Left cardiac atrium (tissue), 4 donors: ENCODE data around the gene RNU5D-1. TPM values are rescaled to one million over a fixed set of nuclear protein-coding genes. Genes with fewer than 3 reads are reported as not detected.
"Not testable (repeated sequence)": the region's sequence is repeated elsewhere in the genome, so short reads cannot be mapped to it uniquely, and the experiment has no call there.

Experiments
- ATAC-seq, 2 donors: fragments of 200-7000 bp; cut with Tn5 transposase; one replicate each; pipeline ENCODE4 v1.9.1; 2020; ENCODE audit warnings: mild to moderate bottlenecking in 2 of 2, moderate library complexity in 2 of 2
- DNase-seq: peaks from one replicate; pipeline ENCODE4 v3.0.0-alpha.2; 2020
- intact Hi-C, 2 donors: fragments of 100-400 bp; cut with DNase I; formaldehyde crosslinking; loops; one replicate each; pipeline versions ENCODE4 v1.14.1 to v1.15.1; 2022 to 2023
- long read RNA-seq: library from polyadenylated mRNA; unstranded; transcript quantifications from one replicate; pipeline ENCODE4 v2.0.0, GENCODE V29; 2021
- total RNA-seq, 2 donors: library from RNA; stranded (reverse); fragmentation: NEBNext Ultra II Directional; extraction: Animal tissue kit (Norgen Biotek cat#: 25700); gene quantifications; one replicate each; pipeline ENCODE4 v1.2.1, GENCODE V29; 2021
- donor health status: DM: no; HTN: yes; CAD: no.
- donor health status: DM: no; HTN: yes; CAD: no; lungs with severe emphysema.
- donor health status: DM: yes; HTN: yes; CAD: no.
- donor health status: Dilated cardiomyopathy.

RNU5D-1 gene
- not detected for total RNA-seq
- long read RNA-seq = 0 reads

DNA sequence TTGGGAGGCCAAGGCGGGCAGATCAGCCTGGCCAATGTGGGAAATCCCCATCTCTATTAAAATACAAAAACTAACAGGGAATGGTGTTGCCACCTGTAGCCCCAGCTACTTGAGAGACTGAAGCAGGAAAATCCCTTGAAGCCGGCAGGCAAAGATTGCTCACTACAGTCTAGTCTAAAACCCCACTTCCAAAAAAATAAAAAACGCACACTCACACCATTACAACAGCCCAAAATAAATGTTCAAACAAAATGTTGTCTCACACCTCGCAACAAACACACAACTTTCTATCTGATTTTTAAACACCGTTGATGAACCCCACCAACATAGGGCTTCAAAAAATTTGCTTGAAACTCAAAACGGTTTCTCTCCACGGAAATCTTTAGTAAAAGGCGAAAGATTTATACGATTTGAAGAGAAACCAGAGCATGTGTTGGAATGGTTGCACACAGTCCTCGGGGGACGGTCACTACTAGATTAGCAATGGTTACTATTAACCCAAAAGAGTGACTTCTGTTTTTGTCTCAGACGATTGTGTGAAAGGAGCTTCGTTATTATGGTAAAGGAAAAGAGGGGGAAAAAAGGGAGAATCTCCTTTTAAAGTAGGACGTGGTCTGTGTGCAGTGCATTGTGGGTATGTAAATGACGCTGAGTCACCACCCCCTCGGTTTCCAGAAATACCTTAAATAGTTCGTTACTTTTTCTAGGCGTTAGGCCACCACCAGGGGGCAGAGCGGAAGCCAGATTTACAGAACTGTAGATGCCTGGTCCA is at the start of gene RNU5D-1:
TSS of gene RNU5D-1 (minus strand) at position 430 of the 772 bp plus-strand sequence.
- intact Hi-C loops = no loop called here
- DNase-seq = peak; percentile 95
- peak; percentile 86 to 89 for ATAC-seq

DNA sequence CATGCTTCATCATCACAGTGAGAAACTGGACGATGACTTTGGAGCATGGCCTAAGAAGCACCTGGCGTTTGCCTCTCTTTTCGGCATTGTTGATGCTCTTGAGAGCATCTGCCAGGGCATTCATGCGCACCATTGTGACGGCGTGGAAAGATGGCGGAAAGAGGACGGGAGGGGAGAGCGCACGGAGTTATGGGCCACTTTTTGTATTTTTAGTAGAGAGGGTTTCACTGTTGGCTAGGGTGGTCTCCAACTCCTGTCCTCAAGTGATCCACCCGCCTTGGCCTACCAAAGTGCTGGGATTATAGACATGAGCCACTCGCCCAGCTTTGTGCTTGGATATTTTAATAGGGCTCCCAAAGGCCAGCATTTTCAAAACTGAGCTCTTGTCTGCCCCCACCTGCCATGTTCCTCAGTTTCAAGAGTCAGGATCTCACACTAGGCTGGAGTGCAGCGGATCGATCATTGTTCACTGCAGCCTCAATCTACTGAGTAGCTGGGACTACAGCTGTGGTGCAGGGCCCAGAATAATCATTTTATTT is 49.7 kb upstream of the RNU5D-1 start:
- no peak for DNase-seq
- intact Hi-C loops = loop anchor here in 1 of 2 donors (10.0 kb wide), 1 partner anchor 54 kb away; no protein-coding TSS in a partner anchor

DNA sequence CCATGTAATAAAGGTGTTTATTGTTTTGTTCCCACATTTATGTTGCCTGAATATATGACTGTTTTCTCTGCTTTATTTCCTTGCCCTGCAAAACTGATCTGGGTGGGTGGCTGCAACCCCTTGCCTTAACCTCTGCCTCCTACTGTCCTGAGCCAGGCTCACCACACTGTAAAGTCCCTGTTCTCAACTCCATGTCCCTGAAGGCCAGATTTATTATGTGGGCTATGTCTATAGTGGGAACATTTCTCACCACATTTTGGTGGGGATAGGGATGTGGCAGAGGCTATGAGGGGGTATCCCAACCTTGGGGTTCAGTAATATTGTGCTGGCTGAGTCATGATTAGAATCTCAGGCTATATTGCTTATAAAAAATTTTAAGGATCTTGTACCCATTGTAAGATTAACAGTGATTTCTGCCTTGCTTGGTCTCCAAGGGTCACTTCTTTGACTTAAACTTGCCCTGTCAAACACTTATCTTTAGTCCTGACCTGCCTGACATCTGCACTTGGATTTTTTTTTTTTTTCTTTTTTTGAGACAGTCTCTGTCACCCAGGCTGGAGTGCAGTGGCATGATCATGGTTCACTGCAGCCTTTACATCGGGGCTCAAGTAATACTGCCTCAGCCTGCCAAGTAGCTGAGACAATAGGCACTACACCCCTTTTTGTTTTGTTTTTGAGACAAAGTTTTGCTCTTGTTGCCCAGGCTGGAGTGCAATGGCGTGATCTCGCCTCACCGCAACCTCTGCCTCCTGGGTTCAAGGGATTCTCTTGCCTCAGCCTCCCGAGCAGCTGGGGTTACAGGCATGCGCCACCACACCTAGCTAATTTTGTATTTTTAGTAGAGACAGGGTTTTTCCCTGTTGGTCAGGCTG is 48.0 kb upstream of the RNU5D-1 start:
- ATAC-seq (no peak), DNase-seq (no peak)
- intact Hi-C loops = no loop called here

More for the DNA sequence above, 49.7 kb upstream of the RNU5D-1 start:
- ATAC-seq = no peak

DNA sequence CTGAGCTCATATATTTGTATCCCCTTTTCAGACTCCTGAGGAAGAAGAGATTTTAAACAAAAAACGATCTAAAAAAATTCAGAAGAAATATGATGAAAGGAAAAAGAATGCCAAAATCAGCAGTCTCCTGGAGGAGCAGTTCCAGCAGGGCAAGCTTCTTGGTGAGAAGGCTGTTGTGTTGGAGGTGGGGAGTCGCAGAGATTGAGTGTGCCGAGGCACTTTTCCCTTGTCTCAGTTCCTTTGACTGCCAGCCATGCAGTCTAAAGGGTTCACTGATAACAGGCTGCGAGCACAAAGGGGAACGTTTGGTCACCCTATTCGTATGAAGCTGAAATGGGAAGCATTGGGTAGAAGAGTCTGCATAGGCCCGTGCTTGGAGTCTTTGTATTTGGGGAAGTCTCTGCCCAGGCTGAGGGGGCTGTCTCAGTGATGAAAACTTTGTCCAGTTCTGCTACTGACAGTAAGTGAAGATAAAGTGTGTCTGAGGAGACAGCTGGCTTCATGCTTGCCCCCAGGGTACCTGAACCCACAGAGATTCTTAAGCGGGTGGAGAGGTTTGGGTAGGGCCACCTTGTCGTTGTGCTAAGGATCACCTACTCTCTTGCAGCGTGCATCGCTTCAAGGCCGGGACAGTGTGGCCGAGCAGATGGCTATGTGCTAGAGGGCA is 47.1 kb upstream of the RNU5D-1 start:
- DNase-seq (no peak), ATAC-seq (no peak)
- intact Hi-C loops = no loop called here

DNA sequence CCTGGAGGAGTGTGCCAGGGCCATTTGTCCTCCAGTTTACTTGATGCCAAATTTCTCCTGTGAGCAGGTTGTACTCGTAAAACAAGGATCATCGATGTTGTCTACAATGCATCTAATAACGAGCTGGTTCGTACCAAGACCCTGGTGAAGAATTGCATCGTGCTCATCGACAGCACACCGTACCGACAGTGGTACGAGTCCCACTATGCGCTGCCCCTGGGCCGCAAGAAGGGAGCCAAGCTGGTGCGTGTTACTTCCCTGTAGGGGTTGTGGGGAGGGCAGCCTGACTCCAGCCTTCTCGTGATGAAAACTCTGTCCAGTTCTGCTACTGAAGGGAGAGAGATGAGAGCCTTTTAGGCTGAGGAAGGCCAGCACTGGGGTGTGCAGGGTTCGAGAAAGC is 46.6 kb upstream of the RNU5D-1 start:
- intact Hi-C loops = no loop called here
- DNase-seq (no peak), ATAC-seq (no peak)

DNA sequence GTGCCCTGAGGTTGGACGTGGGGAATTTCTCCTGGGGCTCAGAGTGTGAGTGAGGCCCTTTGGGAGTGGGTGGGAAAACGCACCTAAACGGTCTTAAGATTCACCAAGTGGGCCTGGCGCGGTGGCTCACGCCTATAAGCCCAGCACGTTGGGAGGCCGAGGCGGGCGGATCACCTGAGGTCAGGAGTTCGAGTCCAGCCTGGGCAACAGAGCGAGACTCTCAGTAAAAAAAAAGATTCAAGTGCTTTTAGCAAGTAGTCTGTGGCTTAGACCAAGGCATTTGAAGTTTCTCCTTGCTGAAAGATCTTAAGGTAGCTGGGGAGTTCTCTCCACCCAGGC is 45.7 kb upstream of the RNU5D-1 start:
- intact Hi-C loops = no loop called here
- ATAC-seq = no peak

DNA sequence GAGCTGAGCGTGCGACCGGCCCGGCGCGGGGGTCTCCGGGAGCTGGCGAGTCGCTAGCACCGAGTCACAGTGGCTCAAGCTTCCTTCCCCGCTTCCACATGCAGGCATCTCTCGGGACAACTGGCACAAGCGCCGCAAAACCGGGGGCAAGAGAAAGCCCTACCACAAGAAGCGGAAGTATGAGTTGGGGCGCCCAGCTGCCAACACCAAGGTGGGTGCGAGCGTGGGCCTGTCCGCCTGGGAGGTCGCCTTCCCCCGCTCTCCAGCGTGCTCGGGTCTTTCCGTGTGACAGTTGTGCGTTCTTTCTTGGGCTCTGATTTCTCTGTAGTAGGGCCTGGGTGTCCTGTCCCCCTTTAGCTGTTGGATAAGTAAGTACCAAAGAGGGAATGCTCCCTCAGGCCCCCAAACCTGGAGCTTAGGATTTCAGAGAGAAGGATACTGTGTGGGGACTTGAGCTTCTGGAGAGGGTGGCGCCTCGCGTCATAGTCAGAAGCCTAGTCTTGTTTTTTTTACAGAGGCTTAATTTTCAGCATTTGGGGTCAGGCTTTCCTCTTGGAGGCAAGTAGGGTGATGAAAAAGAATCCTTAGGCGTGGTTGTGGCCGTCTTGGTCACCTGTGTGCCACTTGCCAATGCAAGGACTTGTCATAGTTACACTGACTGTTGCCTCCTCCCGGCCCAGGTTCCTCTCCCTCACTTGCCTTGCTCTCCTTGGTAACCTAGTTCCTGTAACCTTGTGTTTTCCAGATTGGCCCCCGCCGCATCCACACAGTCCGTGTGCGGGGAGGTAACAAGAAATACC is 45.2 kb upstream of the RNU5D-1 start:
- peak; percentile 5 to 10 for ATAC-seq
- DNase-seq = peak; percentile 57
- intact Hi-C loops = no loop called here

More for the DNA sequence above, 45.7 kb upstream of the RNU5D-1 start:
- DNase-seq = no peak

DNA sequence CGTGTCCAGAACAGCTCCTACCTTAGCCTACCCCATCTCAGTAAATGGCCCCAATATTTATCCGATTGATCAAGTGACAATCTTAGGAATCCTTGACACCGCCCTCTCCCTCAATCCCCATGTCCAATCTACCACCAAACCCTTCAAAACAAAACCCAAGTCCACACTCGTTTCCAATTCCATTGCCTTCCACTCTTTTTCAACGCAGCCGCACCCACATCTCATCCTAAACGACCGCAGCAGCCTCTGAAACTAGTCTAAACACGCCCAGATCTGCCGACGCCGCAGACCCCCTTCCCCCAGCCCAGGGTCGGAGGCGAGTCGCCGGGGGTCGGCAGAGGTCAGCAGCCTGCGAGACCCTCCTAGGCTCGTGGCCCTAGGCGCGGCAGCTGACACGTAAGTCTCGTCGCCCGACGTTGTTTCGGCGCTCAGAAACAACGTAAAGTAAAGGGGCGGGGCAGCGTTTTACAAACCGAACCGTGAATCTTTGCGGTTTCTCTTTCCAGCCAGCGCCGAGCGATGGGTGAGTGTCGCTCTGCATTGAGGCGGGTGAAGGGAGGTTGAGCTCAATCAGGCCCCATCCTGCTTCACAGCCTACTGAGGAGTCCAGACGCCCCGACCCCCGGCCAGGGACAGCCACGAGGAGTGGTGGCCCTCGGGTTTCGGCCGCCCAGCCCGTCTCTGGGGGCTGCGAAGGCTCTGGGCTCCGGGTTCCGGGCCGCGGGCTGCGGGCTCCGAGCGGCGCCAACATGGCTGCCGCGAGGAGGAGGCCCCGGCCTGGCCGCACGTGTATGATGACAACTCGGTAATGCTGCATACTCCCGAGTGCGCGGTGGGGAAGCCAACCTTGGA is 44.3 kb upstream of the RNU5D-1 start, which contains the start of gene RPS8:
TSS of gene RPS8 (plus strand) at position 463 of the 852 bp plus-strand sequence. CDS start at position 520, 57 bp downstream.
- intact Hi-C loops = no loop called here
- DNase-seq (peak; percentile 94), ATAC-seq (peak; percentile 92 to 94)

DNA sequence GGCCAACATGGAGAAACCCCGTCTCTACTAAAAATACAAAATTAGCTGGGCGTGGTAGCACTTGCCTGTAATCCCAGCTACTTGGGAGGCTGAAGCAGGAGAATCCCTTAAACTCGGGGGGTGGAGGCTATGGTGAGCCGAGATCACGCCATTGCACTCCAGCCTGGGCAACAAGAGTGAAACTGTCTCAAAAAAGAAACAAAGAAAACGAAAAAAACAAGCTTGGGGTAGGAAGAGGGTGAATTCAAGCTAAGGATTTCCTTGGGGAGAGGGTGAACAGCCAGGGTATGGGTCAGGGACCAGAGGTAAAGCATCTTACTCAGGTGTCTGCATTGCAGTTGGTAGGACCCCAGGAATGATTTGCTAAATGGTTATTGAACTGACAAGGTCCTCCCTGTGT is 35.5 kb upstream of the RNU5D-1 start:
- ATAC-seq, intact Hi-C loops, DNase-seq: not testable (repeated sequence)

DNA sequence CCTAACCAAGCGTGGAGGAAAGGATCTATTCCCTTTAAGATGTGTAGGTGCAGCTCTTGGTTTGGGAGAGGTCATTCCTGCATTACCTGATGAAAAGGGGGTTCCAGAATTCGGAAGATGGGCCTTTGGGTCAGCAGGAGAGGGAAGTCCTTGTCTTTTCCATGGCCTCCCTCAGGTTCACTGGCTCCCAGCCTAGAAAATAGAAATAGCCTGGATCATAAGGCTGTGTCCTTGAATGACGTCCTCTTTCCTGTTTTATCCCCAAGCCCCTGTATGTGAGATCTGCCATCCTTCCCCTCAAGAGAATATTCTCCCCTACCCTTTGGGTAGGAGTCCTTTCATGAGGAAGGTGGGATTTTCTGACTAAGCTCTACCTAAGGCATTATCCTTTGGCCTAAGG is 29.9 kb upstream of the RNU5D-1 start:
- intact Hi-C loops = no loop called here
- ATAC-seq (no peak), DNase-seq (no peak)

DNA sequence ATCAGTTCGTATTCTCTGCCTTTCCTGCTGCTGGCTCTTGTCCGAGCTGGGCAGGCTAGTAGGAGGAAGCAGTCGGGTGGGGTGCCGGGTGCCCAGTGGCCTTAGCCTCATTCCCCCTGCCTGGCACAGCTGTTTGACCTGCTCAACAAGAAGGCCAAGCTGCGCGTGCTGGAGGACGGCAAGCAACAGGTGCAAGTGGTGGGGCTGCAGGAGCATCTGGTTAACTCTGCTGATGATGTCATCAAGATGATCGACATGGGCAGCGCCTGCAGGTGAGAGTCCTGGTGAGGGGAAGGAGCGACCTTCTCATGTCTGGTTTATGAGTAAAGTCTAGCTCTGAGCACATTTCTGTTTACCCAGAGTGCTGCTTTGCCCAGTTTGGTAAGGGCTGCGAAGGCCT is 28.1 kb upstream of the RNU5D-1 start:
- DNase-seq (no peak), ATAC-seq (no peak)
- intact Hi-C loops = no loop called here

DNA sequence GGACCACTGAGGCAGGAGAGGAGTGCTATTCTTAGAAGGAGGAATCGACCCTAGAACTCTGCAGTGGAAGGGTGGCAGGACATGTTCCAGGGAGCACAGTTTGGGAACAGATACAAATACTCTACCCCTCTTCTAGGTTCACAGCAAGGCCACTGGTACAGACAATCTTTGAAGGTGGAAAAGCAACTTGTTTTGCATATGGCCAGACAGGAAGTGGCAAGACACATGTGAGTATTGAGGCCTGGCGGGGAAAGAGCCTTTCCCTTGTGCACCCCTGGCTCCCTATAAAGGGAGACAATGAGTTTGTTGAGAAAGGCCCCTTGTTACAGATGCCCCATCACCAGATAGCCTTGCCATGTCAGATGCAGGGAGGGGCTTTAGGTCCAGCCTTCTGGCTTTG is 26.4 kb upstream of the RNU5D-1 start:
- ATAC-seq (no peak), DNase-seq (no peak)
- intact Hi-C loops = no loop called here

DNA sequence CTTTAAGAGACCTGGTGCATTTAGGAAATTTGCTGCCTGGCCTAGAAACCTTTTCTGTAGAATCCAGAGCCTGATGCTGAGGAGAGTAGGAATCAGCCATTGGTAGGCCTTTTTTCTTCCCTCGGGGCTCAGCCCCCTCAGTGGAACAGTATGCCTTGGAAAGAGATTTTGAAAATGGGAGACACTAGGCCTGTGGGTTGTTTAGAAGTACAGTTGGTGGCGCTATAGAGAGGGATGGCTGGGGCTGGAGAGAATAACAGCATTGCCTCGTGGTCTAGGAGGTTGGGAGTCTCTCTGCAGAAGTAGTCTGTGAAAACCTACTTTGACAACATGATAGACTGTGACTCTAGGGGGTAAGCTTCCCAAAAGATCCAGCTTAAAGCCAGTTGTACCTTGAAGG is 16.9 kb upstream of the RNU5D-1 start:
- no peak for DNase-seq
- intact Hi-C loops = no loop called here
- ATAC-seq = no peak

DNA sequence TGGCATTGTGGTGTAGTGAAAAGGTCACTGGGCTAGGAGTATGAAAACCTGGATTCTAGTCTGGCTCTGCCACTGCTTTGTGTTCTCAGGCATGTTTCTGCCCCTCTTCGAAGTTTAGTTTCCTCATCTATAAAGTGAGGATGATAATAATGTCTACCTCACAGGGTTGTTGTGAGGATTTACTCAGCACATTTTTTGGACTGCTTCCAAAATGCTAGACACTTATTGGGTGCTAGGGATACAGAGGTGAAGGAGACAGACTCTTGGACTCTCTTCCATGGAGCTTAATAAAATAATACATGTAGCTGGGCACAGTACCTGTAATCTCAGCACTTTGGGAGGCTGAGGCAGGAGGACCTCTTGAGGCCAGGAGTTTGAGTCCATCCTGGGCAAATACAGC is 12.2 kb upstream of the RNU5D-1 start:
- no peak for ATAC-seq
- intact Hi-C loops = no loop called here
- DNase-seq = no peak

DNA sequence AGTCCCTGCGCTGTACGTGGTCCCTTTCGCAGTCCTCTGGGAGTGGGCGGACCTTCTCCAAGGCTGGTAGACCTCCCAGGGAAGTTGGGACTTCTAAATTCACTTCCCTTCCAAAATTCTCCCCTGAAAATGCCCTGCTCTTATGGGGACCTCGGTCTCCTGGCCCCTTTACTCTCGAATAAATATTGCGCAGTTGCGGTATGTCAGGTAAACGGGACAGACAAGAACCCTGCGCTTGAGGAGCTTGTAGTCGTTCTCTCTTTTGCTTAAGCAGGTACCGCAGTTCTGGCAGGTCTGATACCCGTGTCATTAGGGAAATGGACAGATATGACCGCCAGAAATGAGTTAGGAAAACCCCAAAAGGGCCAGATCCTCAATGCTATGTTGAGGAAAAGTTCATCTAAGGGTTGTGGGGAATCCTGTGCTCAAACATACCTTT is 9.2 kb upstream of the RNU5D-1 start:
- intact Hi-C loops = no loop called here
- DNase-seq (no peak), ATAC-seq (no peak)

DNA sequence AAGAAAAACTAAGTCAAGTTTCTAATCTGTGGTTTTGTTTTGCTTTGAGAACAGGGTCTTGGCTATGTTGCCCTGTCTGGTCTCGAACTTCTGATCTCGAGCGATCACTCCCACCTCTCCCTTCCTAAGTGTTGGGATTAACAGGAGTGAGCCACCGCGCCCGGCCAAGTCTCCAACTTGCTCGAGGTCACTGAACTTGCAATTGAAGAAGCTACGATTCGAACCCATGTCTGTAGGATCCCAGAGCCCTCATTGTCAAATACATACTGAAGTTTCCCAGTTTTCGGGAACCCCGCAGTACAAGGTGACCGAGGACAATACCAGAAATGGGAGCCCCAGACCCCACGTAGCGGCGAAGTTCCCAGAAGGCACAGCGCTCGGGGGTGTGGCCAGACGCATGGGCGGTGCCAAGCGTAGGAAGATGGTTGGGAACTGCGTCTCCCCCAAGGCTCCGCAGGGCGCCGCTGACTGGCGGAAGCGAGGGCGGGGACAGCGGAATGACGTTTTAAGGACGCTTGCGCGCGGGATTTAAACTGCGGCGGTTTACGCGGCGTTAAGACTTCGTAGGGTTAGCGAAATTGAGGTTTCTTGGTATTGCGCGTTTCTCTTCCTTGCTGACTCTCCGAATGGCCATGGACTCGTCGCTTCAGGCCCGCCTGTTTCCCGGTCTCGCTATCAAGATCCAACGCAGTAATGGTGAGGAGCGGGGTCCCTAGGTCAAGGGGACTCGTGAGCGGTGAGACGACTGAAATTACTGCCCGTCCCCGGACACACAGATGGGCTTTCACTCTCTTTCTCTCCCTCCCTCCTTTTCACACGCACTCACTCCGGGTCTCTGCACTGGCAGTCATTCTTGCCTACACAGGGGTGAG is 8.6 kb upstream of the RNU5D-1 start, which contains the start of gene KIF2C:
TSS of gene KIF2C (plus strand) at position 531 of the 872 bp plus-strand sequence. CDS start at position 627, 96 bp downstream.
- DNase-seq (peak; percentile 97), ATAC-seq (peak; percentile 100)
- intact Hi-C loops = no loop called here

DNA sequence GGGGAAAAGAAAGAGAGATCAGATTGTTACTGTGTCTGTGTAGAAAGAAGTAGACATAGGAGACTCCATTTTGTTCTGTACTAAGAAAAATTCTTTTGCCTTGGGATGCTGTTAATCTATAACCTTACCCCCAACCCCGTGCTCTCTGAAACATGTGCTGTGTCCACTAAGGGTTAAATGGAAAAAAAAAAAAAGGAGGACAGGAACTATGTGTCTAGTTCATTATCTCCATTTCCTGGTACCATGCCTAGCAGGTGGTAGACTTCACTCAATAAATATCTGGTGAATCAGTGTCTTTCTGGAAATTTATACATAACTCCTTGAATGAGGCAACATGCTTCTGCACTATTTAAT is 8.0 kb upstream of the RNU5D-1 start:
- ATAC-seq, DNase-seq, intact Hi-C loops: not testable (repeated sequence)
